ENCODE data around the gene LZTR1. TPM values are rescaled to one million over a fixed set of nuclear protein-coding genes. Genes with fewer than 3 reads are reported as not detected.
"Not testable (repeated sequence)": the region's sequence is repeated elsewhere in the genome, so short reads cannot be mapped to it uniquely, and the experiment has no call there.

LZTR1 gene
- total and polyA plus RNA-seq, 2 of the 8 experiments (the other 6 are each of a cell fraction or from before 2014, with no cell fraction given): 22.3 to 31.0 TPM

GRCh38 chr22:21009208-21009607 is 27.1 kb downstream of the LZTR1 start:
- CTCF ChIA-PET (ENCODE audit: partially characterized antibody): interaction anchor here (0.9 to 2.3 kb wide), 8 partner anchors 10 to 124 kb away, joined by 3 to 8 read pairs (median 3); no protein-coding TSS in a partner anchor
- not testable (repeated sequence) for H3K4ac ChIP-seq (replicated peaks; ENCODE audit: insufficient read length, low read depth, low read length); H4K8ac ChIP-seq (ENCODE audit: extremely low read depth, insufficient read depth, low read length); H2BK5ac ChIP-seq (ENCODE audit: low read depth, low read length); H3K4me3 ChIP-seq (ENCODE audit: extremely low read depth in 1 of 4, insufficient read depth in 2 of 4, low read depth in 3 of 4, low read length in 4 of 4); H3K56ac ChIP-seq (replicated peaks; ENCODE audit: insufficient read length, low read depth, low read length); H3K23ac ChIP-seq (ENCODE audit: insufficient read length); H2AK5ac ChIP-seq (ENCODE audit: low read depth, low read length); H2BK12ac ChIP-seq (ENCODE audit: low read depth, low read length); H3K36me3 ChIP-seq (ENCODE audit: control insufficient read depth in 2 of 4, insufficient read depth in 4 of 4, low read length in 3 of 4); H3K79me2 ChIP-seq (ENCODE audit: control insufficient read depth in 1 of 2, insufficient read depth in 2 of 2, low read length in 2 of 2); H3K18ac ChIP-seq (ENCODE audit: extremely low read depth, low read length); H2BK120ac ChIP-seq (replicated peaks; ENCODE audit: low read depth, low read length); H3K23me2 ChIP-seq (ENCODE audit: low read depth, low read length); DNase-seq (ENCODE audit: low read depth in 1 of 2, low spot score in 2 of 2); H3K27me3 ChIP-seq (replicated peaks in 1 of 4; ENCODE audit: control insufficient read depth in 3 of 4, extremely low read depth in 1 of 4, insufficient read depth in 3 of 4, low read length in 3 of 4); H3K9ac ChIP-seq (replicated peaks in 1 of 4; ENCODE audit: extremely low read depth in 1 of 4, low read depth in 3 of 4, low read length in 3 of 4); H2BK15ac ChIP-seq (ENCODE audit: low read length); H4K91ac ChIP-seq (replicated peaks; ENCODE audit: insufficient read length, low read length); H4K5ac ChIP-seq (ENCODE audit: insufficient read length, low read depth, low read length); H3K27ac ChIP-seq (ENCODE audit: low read depth, low read length); H3K14ac ChIP-seq (ENCODE audit: insufficient read length); H2AFZ ChIP-seq (ENCODE audit: low read length); H2BK20ac ChIP-seq (ENCODE audit: low read length); H3K79me1 ChIP-seq (ENCODE audit: low read depth, low read length); H3K9me3 ChIP-seq (ENCODE audit: insufficient read depth in 2 of 2, low read depth in 1 of 2, low read length in 1 of 2); H3K4me2 ChIP-seq (ENCODE audit: insufficient read depth in 1 of 2, low read depth in 2 of 2, low read length in 2 of 2)
- peaks cover 0 to 10% of the 10 kb centered on the region in 2 experiments for H4K20me1 ChIP-seq (replicated peaks in 1 of 2; ENCODE audit: control insufficient read depth in 1 of 2, insufficient read depth in 2 of 2, low read length in 2 of 2)
- POLR2A ChIA-PET (ENCODE audit: partially characterized antibody): interaction anchor here (0.6 to 2.1 kb wide), 4 partner anchors 9 to 56 kb away, joined by 3 to 8 read pairs (median 6); partner anchors contain the start of gene LZTR1
- 93% methylated on average over 13 of the region's 13 CpGs; no CpG with 5 or more reads in 1 of the 2 experiments for WGBS, 2 experiments (ENCODE audit: extremely low coverage in 1 of 2, insufficient coverage in 1 of 2, insufficient read length in 1 of 2, insufficient replicate concordance in 2 of 2, low coverage in 1 of 2, low lambda C conversion rate in 2 of 2, missing lambda C conversion rate in 1 of 2)
- peak; percentile 7 for FAIRE-seq
- H3K4me1 ChIP-seq (replicated peaks in 1 of 4; ENCODE audit: control insufficient read depth in 3 of 4, insufficient read depth in 4 of 4, low read length in 3 of 4): peaks cover 10 to 22% (median 16%) of the 10 kb centered on the region in 4 experiments
